SK-N-SH (cell line): Measurements from ENCODE around the gene AKR1D1.

Source experiments
- EZH2phosphoT487 ChIP-seq: fragments of 200-600 bp; sonication (generic); IDR thresholded peaks from 2 replicates; pipeline ENCODE4 v1.6.1; 2017; ENCODE audit warnings: low read depth, mixed run types, mild to moderate bottlenecking, antibody characterized with exemption, moderate library complexity, borderline replicate concordance
- RCOR1 ChIP-seq: fragments of 150-350 bp; IDR thresholded peaks from 2 replicates; pipeline ENCODE4 v1.6.1; 2017; ENCODE audit warnings: antibody characterized with exemption, low read length
- TAF1 ChIP-seq: IDR thresholded peaks from 2 replicates; pipeline ENCODE4 v1.6.1; 2012; ENCODE audit warnings: low read depth, mild to moderate bottlenecking, low read length, moderate library complexity, borderline replicate concordance
- YY1 ChIP-seq: IDR thresholded peaks from 2 replicates; pipeline ENCODE4 v1.4.0; 2012; ENCODE audit warnings: low read depth, mild to moderate bottlenecking
- TF ChIP-seq, protein P1 (sequence below): fragments of 200-600 bp; sonication (generic); IDR thresholded peaks from 2 replicates; pipeline ENCODE4 v1.6.1; 2017; ENCODE audit warnings: antibody characterized with exemption, mild to moderate bottlenecking, moderate library complexity
- TF ChIP-seq, protein P2 (sequence below): IDR thresholded peaks from 2 replicates; pipeline ENCODE4 v1.6.1; 2012; ENCODE audit warnings: mild to moderate bottlenecking, low read depth, low read length, moderate library complexity
- TF ChIP-seq, protein P3 (sequence below): IDR thresholded peaks from 2 replicates; pipeline ENCODE4 v1.4.0; 2012; ENCODE audit warnings: low read depth
- TF ChIP-seq, protein P4 (sequence below): fragments of 150-350 bp; IDR thresholded peaks from 2 replicates; pipeline ENCODE4 v1.6.1; 2017; ENCODE audit warnings: antibody characterized with exemption, low read length, low read depth, borderline replicate concordance

DNA sequence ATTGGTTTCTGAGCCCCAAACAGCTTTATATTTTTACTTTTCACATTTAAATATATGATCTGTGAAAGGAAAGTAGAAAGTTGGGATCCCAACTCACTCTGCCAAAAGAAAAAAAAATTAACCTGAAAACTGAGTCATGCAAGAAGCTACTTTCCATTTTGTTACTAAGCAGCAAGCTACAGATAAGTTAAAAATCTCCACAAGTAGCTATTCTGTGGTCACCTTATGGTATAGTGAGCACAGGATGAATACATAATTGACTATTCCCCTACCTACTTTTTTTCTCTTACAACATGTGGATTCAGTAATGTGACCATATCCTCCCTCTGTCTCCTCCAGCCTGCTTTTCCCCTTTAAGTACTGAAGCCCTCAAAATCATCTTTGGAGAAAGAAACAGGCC lies 44.1 kb upstream of the AKR1D1 start:
- TF ChIP-seq YY1 (no peak), TAF1 (no peak), RCOR1 (no peak), EZH2phosphoT487 (no peak)
- TF ChIP-seq, protein P1, sequence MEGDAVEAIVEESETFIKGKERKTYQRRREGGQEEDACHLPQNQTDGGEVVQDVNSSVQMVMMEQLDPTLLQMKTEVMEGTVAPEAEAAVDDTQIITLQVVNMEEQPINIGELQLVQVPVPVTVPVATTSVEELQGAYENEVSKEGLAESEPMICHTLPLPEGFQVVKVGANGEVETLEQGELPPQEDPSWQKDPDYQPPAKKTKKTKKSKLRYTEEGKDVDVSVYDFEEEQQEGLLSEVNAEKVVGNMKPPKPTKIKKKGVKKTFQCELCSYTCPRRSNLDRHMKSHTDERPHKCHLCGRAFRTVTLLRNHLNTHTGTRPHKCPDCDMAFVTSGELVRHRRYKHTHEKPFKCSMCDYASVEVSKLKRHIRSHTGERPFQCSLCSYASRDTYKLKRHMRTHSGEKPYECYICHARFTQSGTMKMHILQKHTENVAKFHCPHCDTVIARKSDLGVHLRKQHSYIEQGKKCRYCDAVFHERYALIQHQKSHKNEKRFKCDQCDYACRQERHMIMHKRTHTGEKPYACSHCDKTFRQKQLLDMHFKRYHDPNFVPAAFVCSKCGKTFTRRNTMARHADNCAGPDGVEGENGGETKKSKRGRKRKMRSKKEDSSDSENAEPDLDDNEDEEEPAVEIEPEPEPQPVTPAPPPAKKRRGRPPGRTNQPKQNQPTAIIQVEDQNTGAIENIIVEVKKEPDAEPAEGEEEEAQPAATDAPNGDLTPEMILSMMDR: no peak
- TF ChIP-seq, protein P2, sequence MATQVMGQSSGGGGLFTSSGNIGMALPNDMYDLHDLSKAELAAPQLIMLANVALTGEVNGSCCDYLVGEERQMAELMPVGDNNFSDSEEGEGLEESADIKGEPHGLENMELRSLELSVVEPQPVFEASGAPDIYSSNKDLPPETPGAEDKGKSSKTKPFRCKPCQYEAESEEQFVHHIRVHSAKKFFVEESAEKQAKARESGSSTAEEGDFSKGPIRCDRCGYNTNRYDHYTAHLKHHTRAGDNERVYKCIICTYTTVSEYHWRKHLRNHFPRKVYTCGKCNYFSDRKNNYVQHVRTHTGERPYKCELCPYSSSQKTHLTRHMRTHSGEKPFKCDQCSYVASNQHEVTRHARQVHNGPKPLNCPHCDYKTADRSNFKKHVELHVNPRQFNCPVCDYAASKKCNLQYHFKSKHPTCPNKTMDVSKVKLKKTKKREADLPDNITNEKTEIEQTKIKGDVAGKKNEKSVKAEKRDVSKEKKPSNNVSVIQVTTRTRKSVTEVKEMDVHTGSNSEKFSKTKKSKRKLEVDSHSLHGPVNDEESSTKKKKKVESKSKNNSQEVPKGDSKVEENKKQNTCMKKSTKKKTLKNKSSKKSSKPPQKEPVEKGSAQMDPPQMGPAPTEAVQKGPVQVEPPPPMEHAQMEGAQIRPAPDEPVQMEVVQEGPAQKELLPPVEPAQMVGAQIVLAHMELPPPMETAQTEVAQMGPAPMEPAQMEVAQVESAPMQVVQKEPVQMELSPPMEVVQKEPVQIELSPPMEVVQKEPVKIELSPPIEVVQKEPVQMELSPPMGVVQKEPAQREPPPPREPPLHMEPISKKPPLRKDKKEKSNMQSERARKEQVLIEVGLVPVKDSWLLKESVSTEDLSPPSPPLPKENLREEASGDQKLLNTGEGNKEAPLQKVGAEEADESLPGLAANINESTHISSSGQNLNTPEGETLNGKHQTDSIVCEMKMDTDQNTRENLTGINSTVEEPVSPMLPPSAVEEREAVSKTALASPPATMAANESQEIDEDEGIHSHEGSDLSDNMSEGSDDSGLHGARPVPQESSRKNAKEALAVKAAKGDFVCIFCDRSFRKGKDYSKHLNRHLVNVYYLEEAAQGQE: no peak
- TF ChIP-seq, protein P3, sequence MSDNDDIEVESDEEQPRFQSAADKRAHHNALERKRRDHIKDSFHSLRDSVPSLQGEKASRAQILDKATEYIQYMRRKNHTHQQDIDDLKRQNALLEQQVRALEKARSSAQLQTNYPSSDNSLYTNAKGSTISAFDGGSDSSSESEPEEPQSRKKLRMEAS: no peak
- TF ChIP-seq, protein P4, sequence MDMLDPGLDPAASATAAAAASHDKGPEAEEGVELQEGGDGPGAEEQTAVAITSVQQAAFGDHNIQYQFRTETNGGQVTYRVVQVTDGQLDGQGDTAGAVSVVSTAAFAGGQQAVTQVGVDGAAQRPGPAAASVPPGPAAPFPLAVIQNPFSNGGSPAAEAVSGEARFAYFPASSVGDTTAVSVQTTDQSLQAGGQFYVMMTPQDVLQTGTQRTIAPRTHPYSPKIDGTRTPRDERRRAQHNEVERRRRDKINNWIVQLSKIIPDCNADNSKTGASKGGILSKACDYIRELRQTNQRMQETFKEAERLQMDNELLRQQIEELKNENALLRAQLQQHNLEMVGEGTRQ: no peak
